GM12878 (cell line): ENCODE data around the gene CSNK1G2. TPM values are rescaled to one million over a fixed set of nuclear protein-coding genes. Genes with fewer than 3 reads are reported as not detected.

Source experiments
- ATAC-seq: fragments of 200-7000 bp; cut with Tn5 transposase; 3 replicates; pipeline ENCODE4 v1.9.1; 2020; ENCODE audit warnings: mild to moderate bottlenecking, moderate library complexity
- BruUV-seq: library from RNA; stranded (reverse); fragments of 400-500 nt; replicated peaks from 2 replicates; lab custom pipeline; 2021; lab: Mats Ljungman, UMichigan
- CTCF ChIA-PET: fragments of 300-600 bp; sonication (Branson Sonifier 250); formaldehyde crosslinking; extraction: SDS; loops from one replicate; lab custom pipeline; 2021; ENCODE audit warnings: inconsistent platforms; lab: Yijun Ruan, JAX
- POLR2A ChIA-PET: fragments of 350-600 bp; formaldehyde crosslinking; extraction: SDS; loops from one replicate; lab custom pipeline; 2021; ENCODE audit warnings: inconsistent platforms; lab: Charles Lee
- RAD21 ChIA-PET: fragments of 300-600 bp; sonication (Branson Sonifier 250); formaldehyde crosslinking; loops from one replicate; lab custom pipeline; 2023; ENCODE audit warnings: antibody characterized with exemption; ENCODE audit not compliant: unreplicated experiment; lab: Charles Lee
- SMC1A ChIA-PET: fragments of 300-600 bp; sonication (Branson Sonifier 250); formaldehyde crosslinking; loops from one replicate; lab custom pipeline; 2023; ENCODE audit not compliant: unreplicated experiment, uncharacterized antibody; lab: Charles Lee
- DNase-seq: peaks from one replicate; pipeline ENCODE4 v3.0.0-alpha.2; 2011; ENCODE audit warnings: low read depth, low spot score
- FAIRE-seq: peaks from 3 replicates; lab custom pipeline; 2011; peaks lifted over from hg19 to GRCh38; lab: Jason Lieb, UNC
- H2AFZ ChIP-seq: 2 replicates; pipeline ENCODE4 v1.6.0; 2011; ENCODE audit warnings: low read depth, low read length, control low read depth; ENCODE audit not compliant: control insufficient read depth
- H3K27ac ChIP-seq: 2 replicates; pipeline ENCODE4 v1.5.1; 2011; ENCODE audit warnings: control low read depth; ENCODE audit not compliant: control insufficient read depth, insufficient read depth
- H3K27me3 ChIP-seq, 2 experiments: replicated peaks in 1 of 2; 2 replicates each; pipeline versions ENCODE4 v1.6.0 to v1.6.1; 2011; ENCODE audit warnings: low read length in 1 of 2; ENCODE audit not compliant: control insufficient read depth in 2 of 2, insufficient read depth in 2 of 2
- H3K36me3 ChIP-seq, 2 experiments: 2 replicates each; pipeline ENCODE4 v1.5.1; 2011; ENCODE audit warnings: low read length in 1 of 2; ENCODE audit not compliant: control insufficient read depth in 2 of 2, insufficient read depth in 2 of 2
- H3K4me1 ChIP-seq: 2 replicates; pipeline ENCODE4 v1.6.1; 2011; ENCODE audit warnings: mild to moderate bottlenecking, low read length, moderate library complexity, mixed read lengths; ENCODE audit not compliant: control insufficient read depth, insufficient read depth
- H3K4me2 ChIP-seq: 2 replicates; pipeline ENCODE4 v1.6.0; 2011; ENCODE audit warnings: control low read depth; ENCODE audit not compliant: control insufficient read depth, insufficient read depth
- H3K4me3 ChIP-seq: fragments of 200-600 bp; sonication (generic); 2 replicates; pipeline ENCODE4 v1.5.1; 2016
- H3K79me2 ChIP-seq: 2 replicates; pipeline ENCODE4 v1.6.0; 2011; ENCODE audit warnings: low read length; ENCODE audit not compliant: control insufficient read depth, insufficient read depth
- H3K9ac ChIP-seq: 2 replicates; pipeline ENCODE4 v1.8.0; 2011; ENCODE audit warnings: low read length, control low read depth, mixed read lengths; ENCODE audit not compliant: control insufficient read depth, insufficient read depth
- H3K9me3 ChIP-seq: replicated peaks from 3 replicates; pipeline ENCODE4 v1.5.1; 2011; ENCODE audit warnings: mild to moderate bottlenecking, low read length; ENCODE audit not compliant: control insufficient read depth, insufficient read depth
- H4K20me1 ChIP-seq: 2 replicates; pipeline ENCODE4 v1.6.0; 2011; ENCODE audit not compliant: control insufficient read depth, insufficient read depth
- CREB1 ChIP-seq: IDR thresholded peaks from 2 replicates; pipeline ENCODE4 v1.6.1; 2012; ENCODE audit warnings: low read depth, mild to moderate bottlenecking, inconsistent platforms
- E4F1 ChIP-seq: fragments of 450-650 bp; IDR thresholded peaks from 2 replicates; pipeline ENCODE4 v1.6.1; 2018; ENCODE audit warnings: borderline replicate concordance, mild to moderate bottlenecking; ENCODE audit not compliant: partially characterized antibody
- HDAC2 ChIP-seq: fragments of 200-600 bp; sonication (generic); IDR thresholded peaks from 2 replicates; pipeline ENCODE4 v1.6.1; 2017
- HSF1 ChIP-seq: fragments of 150-350 bp; IDR thresholded peaks from 2 replicates; pipeline ENCODE4 v1.6.1; 2014; ENCODE audit warnings: mild to moderate bottlenecking, low read depth, low read length
- MAX ChIP-seq: IDR thresholded peaks from 2 replicates; pipeline ENCODE4 v1.6.1; 2012; ENCODE audit warnings: low read depth, low read length, improper control_type of control experiment
- SIX5 ChIP-seq: IDR thresholded peaks from 2 replicates; pipeline ENCODE4 v1.6.1; 2011; ENCODE audit warnings: mild to moderate bottlenecking, low read depth, low read length, moderate library complexity; ENCODE audit not compliant: severe bottlenecking
- TARDBP ChIP-seq: IDR thresholded peaks from 2 replicates; pipeline ENCODE4 v1.6.1; 2016; ENCODE audit warnings: borderline replicate concordance
- ZZZ3 ChIP-seq: IDR thresholded peaks from 2 replicates; pipeline ENCODE4 v1.6.1; 2011; ENCODE audit warnings: low read depth; ENCODE audit not compliant: control insufficient read depth, insufficient read length
- WGBS: methylation state at CpG from one replicate; pipeline ENCODE4 v1.1.6; 2016; ENCODE audit warnings: low lambda C conversion rate; ENCODE audit not compliant: insufficient replicate concordance, insufficient coverage; ENCODE audit errors: missing lambda C conversion rate; 5-methylcytosine and 5-hydroxymethylcytosine counted together
- in situ Hi-C: fragments of 300-500 bp; cut with MboI; formaldehyde crosslinking; loops from 9 replicates; pipeline ENCODE4 v1.14.3; 2018; ENCODE audit warnings: mixed read lengths
- intact Hi-C: fragments of 100-400 bp; cut with micrococcal nuclease; formaldehyde crosslinking; loops from one replicate; pipeline ENCODE4 v1.14.2; 2022; ENCODE audit not compliant: unreplicated experiment
- polyA plus RNA-seq, 11 experiments: library from polyadenylated mRNA; depleted of rRNA in 4 of 11; unstranded in 6 of 11; stranded (reverse) in 5 of 11; fragments of >200 nt; fragmentation: Nextera tagmentation in 4 of 11; fragmentation: Illumina TruSeq in 1 of 11; extraction: Ambion mirVana in 4 of 11; extraction: Trizol in 1 of 11; gene quantifications; 1 replicate in 1 of 11; 2 replicates in 10 of 11; pipeline versions ENCODE4 v1.2.1 to v1.2.3, GENCODE V29; 2011 to 2016; ENCODE audit warnings: inconsistent platforms in 2 of 11, missing spikeins in 2 of 11, low read depth in 1 of 11
- total RNA-seq, 4 experiments: library from RNA; depleted of rRNA in 3 of 4; stranded (reverse); fragments of >200 nt in 3 of 4; fragmentation: Illumina TruSeq in 1 of 4; extraction: Trizol in 1 of 4; gene quantifications; 2 replicates each; pipeline versions ENCODE4 v1.2.1 to v1.2.3, GENCODE V29; 2013 to 2021

Gene CSNK1G2
- total and polyA plus RNA-seq, 10 of the 15 experiments (the other 5 are each of a cell fraction or from before 2014, with no cell fraction given) = 0.64 to 109 (median 25.0) TPM

- peaks cover 5% of the 10 kb centered on the region; the same call in 1 of the 2 replicates for H4K20me1 ChIP-seq
- H3K9me3 ChIP-seq = no peaks in the 10 kb centered on the region; the same call in 2 of the 3 replicates
- no peak overlapping the region for H3K9ac ChIP-seq
- no peak for ATAC-seq
- CTCF ChIA-PET = interaction anchor here (1.1 to 1.7 kb wide), 2 partner anchors 15 to 57 kb away, joined by 3 to 4 read pairs; no protein-coding TSS in a partner anchor
- no peak overlapping the region for H3K27ac ChIP-seq
- in situ Hi-C loops = no loop called here
- peaks cover 77% of the 10 kb centered on the region for H3K79me2 ChIP-seq
- no TSS peak for BruUV-seq
- peaks cover 0 to 4% of the 10 kb centered on the region in 2 experiments; a peak in 2 of 4 replicates for H3K36me3 ChIP-seq
- peak overlapping the region; percentile 3; the same call in 1 of the 2 replicates for H3K4me2 ChIP-seq
- POLR2A ChIA-PET = no interaction called here
- intact Hi-C loops = no loop called here
- RAD21 ChIA-PET = no interaction called here
- H3K27me3 ChIP-seq = no peaks in the 10 kb centered on the region
- DNase-seq = no peak
- SMC1A ChIA-PET = no interaction called here
- no peak overlapping the region for H2AFZ ChIP-seq
- WGBS = 84% methylated on average over 29 of the region's 30 CpGs
- no peak overlapping the region; the same call in 1 of the 2 replicates for H3K4me3 ChIP-seq
- FAIRE-seq = no peak
- no peak for TF ChIP-seq ZZZ3
- TF ChIP-seq SIX5 = no peak
- no peak for TF ChIP-seq E4F1
- no peak for TF ChIP-seq TARDBP
- no peak for TF ChIP-seq HDAC2
- TF ChIP-seq MAX = no peak
- TF ChIP-seq HSF1 = no peak
- TF ChIP-seq CREB1 = no peak
- peaks cover 5% of the 10 kb centered on the region for H3K4me1 ChIP-seq
These were observed 4.1 kb downstream of the CSNK1G2 start for GRCh38 chr19:1944916-1945561.
